Panc1 (cell line): ENCODE data around the gene MT1B.

Experiments used
- TF ChIP-seq, protein P1 (sequence below): fragments of 450-650 bp; IDR thresholded peaks from 2 replicates; pipeline ENCODE4 v1.5.1; 2017; ENCODE audit warnings: mild to moderate bottlenecking
- TF ChIP-seq, protein P2 (sequence below), 2 experiments: IDR thresholded peaks; 2 replicates each; pipeline ENCODE4 v1.6.1; 2011 to 2012; ENCODE audit warnings: low read depth in 2 of 2, control low read depth in 1 of 2, low read length in 1 of 2, mild to moderate bottlenecking in 1 of 2, moderate library complexity in 1 of 2; ENCODE audit not compliant: insufficient read depth in 1 of 2

DNA sequence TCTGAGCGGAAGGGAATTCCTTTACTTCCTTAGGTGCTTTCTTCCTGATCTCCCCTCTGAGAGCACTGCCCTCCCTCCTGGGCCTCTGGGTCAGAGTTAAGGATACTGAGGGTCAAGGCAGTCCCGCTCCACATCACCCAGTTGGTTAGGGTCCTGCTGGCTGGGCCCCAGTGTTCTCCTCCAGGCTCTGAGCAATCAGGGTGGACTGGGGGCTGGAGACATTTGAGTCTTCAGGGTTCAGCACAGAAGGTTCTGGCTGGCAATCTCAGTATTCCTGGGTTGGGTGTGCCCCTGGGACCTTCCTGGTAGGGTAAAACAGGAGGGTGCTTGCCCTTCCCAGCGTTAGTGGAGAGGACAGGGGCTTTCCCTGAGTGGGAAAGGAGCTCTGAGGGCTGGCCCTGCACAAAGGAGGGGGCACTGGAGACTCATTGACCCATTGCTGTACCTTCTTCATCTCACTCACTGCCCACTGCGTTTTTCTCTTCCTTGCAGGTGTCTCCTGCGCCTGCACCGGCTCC is 18.8 kb upstream of the MT1B start:
- TF ChIP-seq, protein P1, sequence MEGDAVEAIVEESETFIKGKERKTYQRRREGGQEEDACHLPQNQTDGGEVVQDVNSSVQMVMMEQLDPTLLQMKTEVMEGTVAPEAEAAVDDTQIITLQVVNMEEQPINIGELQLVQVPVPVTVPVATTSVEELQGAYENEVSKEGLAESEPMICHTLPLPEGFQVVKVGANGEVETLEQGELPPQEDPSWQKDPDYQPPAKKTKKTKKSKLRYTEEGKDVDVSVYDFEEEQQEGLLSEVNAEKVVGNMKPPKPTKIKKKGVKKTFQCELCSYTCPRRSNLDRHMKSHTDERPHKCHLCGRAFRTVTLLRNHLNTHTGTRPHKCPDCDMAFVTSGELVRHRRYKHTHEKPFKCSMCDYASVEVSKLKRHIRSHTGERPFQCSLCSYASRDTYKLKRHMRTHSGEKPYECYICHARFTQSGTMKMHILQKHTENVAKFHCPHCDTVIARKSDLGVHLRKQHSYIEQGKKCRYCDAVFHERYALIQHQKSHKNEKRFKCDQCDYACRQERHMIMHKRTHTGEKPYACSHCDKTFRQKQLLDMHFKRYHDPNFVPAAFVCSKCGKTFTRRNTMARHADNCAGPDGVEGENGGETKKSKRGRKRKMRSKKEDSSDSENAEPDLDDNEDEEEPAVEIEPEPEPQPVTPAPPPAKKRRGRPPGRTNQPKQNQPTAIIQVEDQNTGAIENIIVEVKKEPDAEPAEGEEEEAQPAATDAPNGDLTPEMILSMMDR: no peak
- TF ChIP-seq, protein P2, sequence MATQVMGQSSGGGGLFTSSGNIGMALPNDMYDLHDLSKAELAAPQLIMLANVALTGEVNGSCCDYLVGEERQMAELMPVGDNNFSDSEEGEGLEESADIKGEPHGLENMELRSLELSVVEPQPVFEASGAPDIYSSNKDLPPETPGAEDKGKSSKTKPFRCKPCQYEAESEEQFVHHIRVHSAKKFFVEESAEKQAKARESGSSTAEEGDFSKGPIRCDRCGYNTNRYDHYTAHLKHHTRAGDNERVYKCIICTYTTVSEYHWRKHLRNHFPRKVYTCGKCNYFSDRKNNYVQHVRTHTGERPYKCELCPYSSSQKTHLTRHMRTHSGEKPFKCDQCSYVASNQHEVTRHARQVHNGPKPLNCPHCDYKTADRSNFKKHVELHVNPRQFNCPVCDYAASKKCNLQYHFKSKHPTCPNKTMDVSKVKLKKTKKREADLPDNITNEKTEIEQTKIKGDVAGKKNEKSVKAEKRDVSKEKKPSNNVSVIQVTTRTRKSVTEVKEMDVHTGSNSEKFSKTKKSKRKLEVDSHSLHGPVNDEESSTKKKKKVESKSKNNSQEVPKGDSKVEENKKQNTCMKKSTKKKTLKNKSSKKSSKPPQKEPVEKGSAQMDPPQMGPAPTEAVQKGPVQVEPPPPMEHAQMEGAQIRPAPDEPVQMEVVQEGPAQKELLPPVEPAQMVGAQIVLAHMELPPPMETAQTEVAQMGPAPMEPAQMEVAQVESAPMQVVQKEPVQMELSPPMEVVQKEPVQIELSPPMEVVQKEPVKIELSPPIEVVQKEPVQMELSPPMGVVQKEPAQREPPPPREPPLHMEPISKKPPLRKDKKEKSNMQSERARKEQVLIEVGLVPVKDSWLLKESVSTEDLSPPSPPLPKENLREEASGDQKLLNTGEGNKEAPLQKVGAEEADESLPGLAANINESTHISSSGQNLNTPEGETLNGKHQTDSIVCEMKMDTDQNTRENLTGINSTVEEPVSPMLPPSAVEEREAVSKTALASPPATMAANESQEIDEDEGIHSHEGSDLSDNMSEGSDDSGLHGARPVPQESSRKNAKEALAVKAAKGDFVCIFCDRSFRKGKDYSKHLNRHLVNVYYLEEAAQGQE (IDR thresholded peaks at IDR 0.05; ENCODE audit: insufficient read depth in 1 of 2, low read depth in 2 of 2, low read length in 1 of 2): no peak
